Activated T-helper 17 cell treated with anti-CD3 and anti-CD28 coated beads, Interleukin-2, amount 50 U/mL, for 72 hours (primary cell): ENCODE measurements around the gene RNF223. TPM values are rescaled to one million over a fixed set of nuclear protein-coding genes. Genes with fewer than 3 reads are reported as not detected.
"Not testable (repeated sequence)": the region's sequence is repeated elsewhere in the genome, so short reads cannot be mapped to it uniquely, and the experiment has no call there.

ENCODE experiments used
- ATAC-seq: fragments of 150-1000 bp; cut with Tn5 transposase; replicated peaks from 2 replicates; pipeline ENCODE4 v1.10.0; 2021; ENCODE audit warnings: mild to moderate bottlenecking, moderate library complexity
- H3K27ac Mint-ChIP-seq: one replicate; pipeline ENCODE4 v1.8.0; 2022; ENCODE audit warnings: mixed read lengths
- H3K27me3 Mint-ChIP-seq: one replicate; pipeline ENCODE4 v1.8.0; 2022; ENCODE audit warnings: mixed read lengths
- H3K36me3 Mint-ChIP-seq: one replicate; pipeline ENCODE4 v1.8.0; 2022; ENCODE audit warnings: low read depth, mild to moderate bottlenecking, mixed read lengths
- H3K4me1 Mint-ChIP-seq: one replicate; pipeline ENCODE4 v1.8.0; 2022; ENCODE audit warnings: mixed read lengths
- H3K4me3 Mint-ChIP-seq: one replicate; pipeline ENCODE4 v1.8.0; 2022; ENCODE audit warnings: mild to moderate bottlenecking, mixed read lengths
- H3K9me3 Mint-ChIP-seq: one replicate; pipeline ENCODE4 v1.8.0; 2022; ENCODE audit warnings: mixed read lengths
- total RNA-seq, 2 donors: library from RNA; stranded (reverse); gene quantifications; one replicate each; pipeline ENCODE4 v1.2.3, GENCODE V29; 2022

RNF223 gene
- total RNA-seq, 2 donors from 2014 or later, result not detected

DNA sequence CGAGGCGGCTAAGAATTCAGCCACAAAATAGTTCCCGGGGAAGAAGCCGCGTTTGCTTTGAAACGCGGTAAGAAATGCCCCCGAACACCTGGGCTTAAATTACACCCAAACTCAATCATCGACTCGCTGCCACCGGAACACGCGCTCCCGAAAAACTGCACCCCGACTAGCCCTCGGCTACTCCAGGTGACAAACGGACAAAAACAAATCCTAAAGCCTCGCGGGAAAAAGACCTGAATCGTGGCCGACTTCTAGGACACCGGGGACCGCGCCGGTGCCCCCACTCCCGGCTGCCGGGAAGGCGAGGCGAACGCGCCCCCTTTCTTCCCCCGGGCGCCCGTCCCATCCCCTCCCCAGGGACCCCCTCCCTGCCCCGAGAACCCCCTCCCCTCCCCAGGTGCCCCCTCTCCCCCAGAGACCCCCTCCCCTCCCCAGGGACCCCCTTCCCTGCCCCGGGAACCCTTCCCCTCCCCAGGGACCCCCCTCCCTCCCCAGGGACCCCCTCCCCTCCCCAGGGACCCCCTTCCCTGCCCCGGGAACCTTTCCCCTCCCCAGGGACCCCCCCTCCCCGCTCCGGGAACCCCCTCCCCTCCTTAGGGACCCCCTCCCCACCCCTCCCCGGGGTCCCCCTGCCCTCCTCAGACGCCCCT, 41.2 kb upstream of the RNF223 start:
- Mint-ChIP-seq H3K4me3 (peak overlapping the region; percentile 76), H3K9me3 (no peaks in the 10 kb centered on the region), H3K27ac (peak overlapping the region; percentile 74), H3K36me3 (peaks cover 17% of the 10 kb centered on the region), H3K4me1 (no peaks in the 10 kb centered on the region), H3K27me3 (no peaks in the 10 kb centered on the region)
- no peak for ATAC-seq

DNA sequence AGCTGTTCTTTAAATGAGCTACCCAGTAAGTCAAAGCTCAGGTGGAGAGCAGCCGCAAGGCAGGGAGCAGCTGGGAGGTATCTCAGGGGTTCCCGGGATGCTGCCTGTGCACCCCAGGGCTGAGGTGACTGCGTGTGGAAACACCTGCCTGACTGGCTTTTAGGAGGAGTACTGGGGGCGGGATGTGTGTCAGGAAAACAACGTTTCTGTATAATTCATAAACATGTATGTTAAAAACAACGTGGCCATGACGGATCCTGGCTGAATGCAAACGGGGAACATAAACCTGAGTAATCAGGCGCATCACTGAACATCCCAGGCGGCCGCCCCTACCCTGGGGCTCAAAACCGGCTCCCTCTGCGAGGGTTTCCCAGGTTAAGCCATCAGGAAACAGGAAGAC, 40.3 kb upstream of the RNF223 start:
- peaks cover 17% of the 10 kb centered on the region for H3K36me3 Mint-ChIP-seq
- H3K4me1 Mint-ChIP-seq, result no peaks in the 10 kb centered on the region
- peak overlapping the region; percentile 76 for H3K4me3 Mint-ChIP-seq
- no peaks in the 10 kb centered on the region for H3K27me3 Mint-ChIP-seq
- ATAC-seq, result no peak
- no peak overlapping the region for H3K27ac Mint-ChIP-seq
- H3K9me3 Mint-ChIP-seq, result no peaks in the 10 kb centered on the region

DNA sequence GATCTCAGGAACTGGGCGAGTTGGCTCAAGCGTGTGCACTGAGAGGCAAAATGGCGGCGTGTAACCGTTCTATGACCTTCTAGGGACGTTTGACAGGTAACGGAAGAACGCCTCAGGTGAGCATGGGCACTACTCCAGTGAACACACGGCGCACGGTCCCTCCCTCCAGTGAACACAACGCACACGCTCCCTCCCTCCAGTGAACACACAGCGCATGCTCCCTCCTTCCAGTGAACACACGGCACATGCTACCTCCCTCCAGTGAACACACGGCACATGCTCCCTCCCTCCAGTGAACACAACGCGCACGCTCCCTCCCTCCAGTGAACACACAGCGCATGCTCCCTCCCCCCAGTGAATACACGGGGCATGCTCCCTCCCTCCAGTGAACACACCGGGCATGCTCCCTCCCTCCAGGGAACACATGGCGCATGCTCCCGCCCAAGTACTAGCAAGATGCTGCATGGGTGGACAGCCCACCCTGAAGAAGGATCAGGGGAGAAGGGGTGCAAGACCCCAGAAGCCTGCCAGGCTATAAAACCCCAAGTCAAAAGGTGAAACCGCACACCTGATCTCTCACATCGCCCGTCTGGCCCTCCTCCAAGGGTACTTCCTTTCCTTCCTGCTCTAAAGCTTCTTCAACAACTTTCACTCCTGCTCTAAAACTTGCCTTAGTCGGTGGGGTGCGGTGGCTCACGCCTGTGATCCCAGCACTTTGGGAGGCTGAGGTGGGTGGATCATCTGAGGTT, 38.3 kb upstream of the RNF223 start:
- H3K9me3 Mint-ChIP-seq, result no peaks in the 10 kb centered on the region
- H3K27ac Mint-ChIP-seq, result no peak overlapping the region
- no peak overlapping the region for H3K4me3 Mint-ChIP-seq
- no peak for ATAC-seq
- H3K36me3 Mint-ChIP-seq, result peaks cover 17% of the 10 kb centered on the region
- peaks cover 4% of the 10 kb centered on the region for H3K4me1 Mint-ChIP-seq
- H3K27me3 Mint-ChIP-seq, result no peaks in the 10 kb centered on the region

DNA sequence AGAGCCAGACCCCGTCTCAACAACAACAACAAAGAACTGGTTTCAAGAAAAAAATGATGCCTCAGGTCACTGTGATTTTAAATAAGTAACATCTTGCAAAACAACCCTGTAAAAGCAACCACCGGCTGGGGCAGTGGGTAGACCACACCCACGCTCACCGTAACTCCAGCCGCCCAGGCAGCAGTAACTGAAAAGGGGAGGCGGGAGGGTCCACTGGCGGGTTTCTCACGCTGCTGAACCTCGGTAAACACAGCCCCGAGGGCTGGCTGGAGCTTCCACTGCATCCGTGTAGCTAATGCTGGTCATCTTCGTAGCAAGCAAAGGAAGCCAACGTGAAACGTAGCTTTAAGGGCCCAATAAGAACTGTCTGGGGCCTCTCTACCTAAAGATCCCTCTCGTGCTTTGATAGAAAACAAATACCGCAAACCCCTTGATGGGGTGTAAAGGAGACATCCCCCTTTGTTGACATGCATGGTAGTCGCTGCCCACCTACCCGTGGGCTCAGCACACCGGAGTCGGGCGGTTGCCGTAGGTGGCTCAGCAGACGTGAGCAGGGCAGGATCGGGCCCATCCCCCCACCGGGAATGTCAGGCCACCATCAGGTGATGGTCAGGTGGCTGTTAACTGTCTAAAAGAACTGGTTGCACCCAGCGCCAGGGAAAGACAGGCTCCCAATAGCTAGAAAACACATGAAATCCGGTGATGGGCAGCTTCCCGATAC, 37.6 kb upstream of the RNF223 start:
- H3K27me3 Mint-ChIP-seq, result no peaks in the 10 kb centered on the region
- no peak overlapping the region for H3K4me3 Mint-ChIP-seq
- no peaks in the 10 kb centered on the region for H3K9me3 Mint-ChIP-seq
- ATAC-seq, result no peak
- H3K36me3 Mint-ChIP-seq, result peaks cover 17% of the 10 kb centered on the region
- peaks cover 4% of the 10 kb centered on the region for H3K4me1 Mint-ChIP-seq
- no peak overlapping the region for H3K27ac Mint-ChIP-seq

DNA sequence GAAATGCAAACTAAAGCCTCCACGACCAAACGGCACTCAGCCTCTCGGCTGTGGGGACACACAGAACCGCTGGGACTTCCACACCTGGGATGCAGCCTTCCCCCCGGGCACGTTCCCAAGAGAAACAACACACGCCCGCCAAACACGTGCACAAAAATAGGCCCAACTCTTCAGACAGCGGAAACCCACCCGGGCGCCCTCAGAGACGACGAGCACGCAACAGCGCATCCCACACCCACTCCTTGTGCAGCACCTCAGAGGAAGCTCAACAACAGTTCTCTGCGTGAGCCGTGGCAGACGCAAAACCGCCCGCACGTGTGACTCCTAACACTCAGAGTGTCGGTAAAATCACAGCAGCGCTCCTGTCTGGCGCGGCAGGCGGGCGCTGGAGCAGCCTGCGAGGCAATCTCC, 36.5 kb upstream of the RNF223 start:
- Mint-ChIP-seq H3K36me3 (peaks cover 17% of the 10 kb centered on the region), H3K27ac (no peak overlapping the region), H3K4me1 (peaks cover 4% of the 10 kb centered on the region), H3K27me3 (no peaks in the 10 kb centered on the region), H3K9me3 (no peaks in the 10 kb centered on the region), H3K4me3 (no peak overlapping the region)
- ATAC-seq, result no peak

DNA sequence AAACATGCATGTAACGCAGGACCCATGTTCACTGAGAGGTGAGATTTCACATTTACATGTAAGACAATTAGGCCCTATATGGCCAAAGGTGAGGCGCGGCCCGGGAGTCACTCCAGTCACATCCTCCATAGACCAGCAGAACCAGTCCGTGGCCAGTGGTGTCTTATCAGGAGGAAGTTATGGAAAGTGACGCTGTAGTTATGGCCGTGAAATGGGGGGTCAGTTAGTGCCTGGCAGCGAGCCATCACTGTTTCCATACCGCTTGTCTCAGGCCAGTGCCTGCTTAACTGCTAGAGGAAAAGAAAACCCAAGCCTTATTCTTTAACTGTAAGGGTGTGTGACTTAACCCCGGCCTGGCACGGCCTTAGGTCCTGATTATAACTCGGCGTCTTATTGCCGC, 35.6 kb upstream of the RNF223 start:
- H3K4me1 Mint-ChIP-seq, result peaks cover 4% of the 10 kb centered on the region
- H3K36me3 Mint-ChIP-seq, result peaks cover 17% of the 10 kb centered on the region
- no peak overlapping the region for H3K27ac Mint-ChIP-seq
- no peak for ATAC-seq
- H3K9me3 Mint-ChIP-seq, result no peaks in the 10 kb centered on the region
- no peak overlapping the region for H3K4me3 Mint-ChIP-seq
- no peaks in the 10 kb centered on the region for H3K27me3 Mint-ChIP-seq

DNA sequence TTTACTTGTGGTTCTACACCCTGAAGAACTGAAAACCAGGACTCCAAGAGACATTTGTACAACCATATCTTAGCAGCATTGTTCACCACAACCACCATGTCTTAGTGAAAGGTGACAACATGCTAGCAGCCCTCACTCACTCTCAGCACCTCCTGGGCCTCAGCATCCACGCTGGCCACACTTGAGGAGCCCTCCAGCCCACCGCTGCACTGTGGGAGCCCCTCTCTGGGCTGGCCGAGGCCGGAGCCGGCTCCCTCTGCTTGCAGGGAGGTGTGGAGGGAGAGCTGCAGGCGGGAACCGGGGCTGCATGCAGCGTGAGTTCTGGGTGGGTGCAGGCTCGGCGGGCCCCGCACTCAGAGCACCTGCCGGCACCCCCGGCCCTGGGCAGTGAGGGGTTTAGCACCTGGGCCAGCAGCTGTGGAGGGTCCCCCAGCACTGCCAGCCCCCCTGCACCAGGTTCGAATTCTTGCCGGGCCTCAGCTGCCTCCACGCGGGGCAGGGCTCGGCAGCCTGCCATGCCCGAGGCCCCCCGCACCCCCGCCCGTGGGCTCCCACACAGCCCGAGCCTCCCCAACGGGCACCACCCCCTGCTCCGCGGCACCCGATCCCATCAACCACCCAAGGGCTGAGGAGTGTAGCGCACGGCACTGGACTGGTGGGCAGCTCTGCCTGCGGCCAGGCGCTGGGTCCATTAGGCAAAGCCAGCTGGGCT, 32.6 kb upstream of the RNF223 start:
- no peak overlapping the region for H3K4me3 Mint-ChIP-seq
- no peak overlapping the region for H3K27ac Mint-ChIP-seq
- peaks cover 8% of the 10 kb centered on the region for H3K4me1 Mint-ChIP-seq
- H3K9me3 Mint-ChIP-seq, result no peaks in the 10 kb centered on the region
- peaks cover 4% of the 10 kb centered on the region for H3K36me3 Mint-ChIP-seq
- H3K27me3 Mint-ChIP-seq, result no peaks in the 10 kb centered on the region
- ATAC-seq, result no peak

DNA sequence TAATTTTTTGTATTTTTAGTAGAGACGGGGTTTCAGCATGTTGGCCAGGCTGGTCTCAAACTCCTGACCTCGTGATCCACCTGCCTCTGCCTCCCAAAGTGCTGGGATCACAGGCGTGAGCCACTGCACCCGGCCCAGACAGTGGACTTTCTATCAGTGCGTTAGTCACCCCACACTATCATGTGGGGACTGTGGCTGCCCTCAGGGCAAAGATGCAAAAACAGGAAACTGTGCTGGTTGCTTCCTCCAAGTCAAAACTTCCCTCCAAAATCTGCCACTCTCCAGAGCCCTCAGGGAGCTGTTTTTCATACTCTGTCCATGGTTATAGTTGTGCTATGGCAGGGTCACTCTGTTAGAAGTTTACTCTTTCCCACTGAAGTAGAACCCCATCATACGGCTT, 30.0 kb upstream of the RNF223 start:
- peaks cover 11% of the 10 kb centered on the region for H3K9me3 Mint-ChIP-seq
- ATAC-seq, result peak; percentile 95
- H3K4me1 Mint-ChIP-seq, result peaks cover 21% of the 10 kb centered on the region
- peak overlapping the region; percentile 83 for H3K27ac Mint-ChIP-seq
- H3K4me3 Mint-ChIP-seq, result peak overlapping the region; percentile 43
- not testable (repeated sequence) for H3K27me3 Mint-ChIP-seq
- H3K36me3 Mint-ChIP-seq, result peaks cover 17% of the 10 kb centered on the region

DNA sequence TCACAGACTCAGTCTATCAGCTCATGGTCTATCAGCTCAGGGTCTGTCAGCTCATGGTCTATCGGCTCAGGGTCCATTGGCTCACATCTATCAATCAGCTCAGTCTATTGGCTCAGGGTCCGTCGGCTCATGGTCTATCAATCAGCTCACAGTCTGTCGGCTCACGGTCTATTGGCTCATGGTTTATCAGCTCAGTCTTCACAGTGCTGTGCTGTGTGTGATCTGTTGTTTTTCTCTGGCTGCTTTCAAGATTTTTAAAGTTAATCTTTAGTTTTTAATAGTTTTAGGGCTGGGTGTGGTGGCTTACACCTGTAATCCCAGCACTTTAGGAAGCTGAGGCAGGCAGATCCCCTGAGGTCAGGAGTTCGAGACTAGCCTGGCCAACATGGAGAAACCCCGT, 27.4 kb upstream of the RNF223 start:
- Mint-ChIP-seq H3K27me3 (no peaks in the 10 kb centered on the region), H3K36me3 (peaks cover 24% of the 10 kb centered on the region), H3K4me3 (no peak overlapping the region), H3K27ac (no peak overlapping the region), H3K4me1 (peaks cover 24% of the 10 kb centered on the region), H3K9me3 (peaks cover 15% of the 10 kb centered on the region)
- ATAC-seq, result no peak

DNA sequence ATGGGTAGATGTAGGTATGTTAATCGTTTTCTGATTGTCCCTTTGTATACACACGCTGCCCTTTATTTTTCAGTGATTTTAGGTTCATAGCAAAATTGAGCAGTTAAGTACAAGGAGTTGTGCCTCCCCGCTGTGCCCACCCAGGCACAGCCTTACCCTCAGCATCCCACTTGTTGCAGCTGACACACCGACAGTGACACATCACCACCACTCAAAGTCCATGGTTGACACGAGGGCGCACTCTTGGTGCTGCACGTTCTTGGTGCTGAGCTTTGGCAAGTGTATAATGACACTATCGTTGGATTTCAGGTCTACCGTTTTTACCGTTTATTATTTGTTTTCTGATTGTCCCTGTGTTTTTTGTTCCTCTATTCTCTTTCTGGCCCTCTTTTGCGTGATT, 26.2 kb upstream of the RNF223 start:
- no peak for ATAC-seq
- Mint-ChIP-seq H3K4me1 (peaks cover 24% of the 10 kb centered on the region), H3K36me3 (peaks cover 24% of the 10 kb centered on the region), H3K27me3 (no peaks in the 10 kb centered on the region), H3K27ac (peak overlapping the region; percentile 85), H3K9me3 (peaks cover 15% of the 10 kb centered on the region), H3K4me3 (peak overlapping the region; percentile 31)

DNA sequence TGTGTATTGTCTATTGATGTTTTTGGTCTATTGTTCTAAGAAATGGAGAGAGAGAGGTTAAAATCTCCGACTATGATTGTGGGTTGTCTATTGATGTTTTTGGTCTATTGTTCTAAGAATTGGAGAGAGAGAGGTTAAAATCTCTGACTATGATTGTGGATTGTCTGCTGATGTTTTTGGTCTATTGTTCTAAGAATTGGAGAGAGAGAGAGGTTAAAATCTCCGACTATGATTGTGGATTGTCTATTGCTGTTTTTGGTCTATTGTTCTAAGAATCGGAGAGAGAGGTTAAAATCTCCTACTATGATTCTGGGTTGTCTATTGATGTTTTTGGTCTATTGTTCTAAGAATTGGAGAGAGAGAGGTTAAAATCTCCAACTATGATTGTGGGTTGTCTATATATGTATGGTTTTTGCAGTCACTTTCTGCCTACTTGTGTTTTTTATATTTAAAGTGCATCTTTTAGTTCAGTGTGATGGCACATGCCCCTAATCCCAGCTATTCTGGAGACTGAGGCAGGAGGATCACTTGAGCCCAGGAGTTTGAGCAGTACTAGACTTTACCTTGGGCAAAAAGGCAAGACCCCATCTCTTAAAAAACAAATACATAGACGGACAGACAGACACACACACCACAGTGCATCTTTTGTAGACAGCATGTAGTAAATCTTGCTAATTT, 25.5 kb upstream of the RNF223 start:
- peaks cover 24% of the 10 kb centered on the region for H3K4me1 Mint-ChIP-seq
- H3K36me3 Mint-ChIP-seq, result peaks cover 24% of the 10 kb centered on the region
- peak overlapping the region; percentile 85 for H3K27ac Mint-ChIP-seq
- H3K4me3 Mint-ChIP-seq, result peak overlapping the region; percentile 31
- peak; percentile 35 for ATAC-seq
- peaks cover 15% of the 10 kb centered on the region for H3K9me3 Mint-ChIP-seq
- H3K27me3 Mint-ChIP-seq, result no peaks in the 10 kb centered on the region

DNA sequence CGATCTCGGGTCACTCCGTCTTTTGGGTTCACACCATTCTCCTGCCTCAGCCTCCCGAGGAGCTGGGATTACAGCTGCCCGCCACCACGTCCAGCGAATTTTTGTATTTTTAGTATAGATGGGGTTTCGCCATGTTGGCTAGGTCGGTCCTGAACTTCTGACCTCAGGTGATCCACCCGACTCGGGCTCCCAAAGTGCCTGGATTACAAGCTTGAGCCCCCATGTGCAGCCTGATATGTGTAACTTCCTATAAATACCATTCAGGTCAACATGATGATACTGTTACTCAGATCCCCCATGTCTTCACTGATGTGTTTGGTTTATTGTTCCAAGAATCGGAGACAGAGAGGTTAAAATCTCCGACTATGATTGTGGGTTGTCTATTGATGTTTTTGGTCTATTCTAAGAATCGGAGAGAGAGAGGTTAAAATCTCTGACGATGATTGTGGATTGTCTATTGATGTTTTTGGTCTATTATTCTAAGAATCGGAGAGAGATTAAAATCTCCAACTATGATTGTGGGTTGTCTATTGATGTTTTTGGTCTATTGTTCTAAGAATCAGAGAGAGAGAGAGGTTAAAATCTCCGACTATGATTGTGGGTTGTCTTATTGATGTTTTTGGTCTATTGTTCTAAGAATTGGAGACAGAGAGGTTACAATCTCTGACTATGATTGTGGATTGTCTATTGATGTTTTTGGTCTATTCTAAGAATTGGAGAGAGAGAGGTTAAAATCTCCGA, 24.7 kb upstream of the RNF223 start:
- Mint-ChIP-seq H3K36me3 (peaks cover 24% of the 10 kb centered on the region), H3K27me3 (no peaks in the 10 kb centered on the region), H3K4me3 (peak overlapping the region; percentile 31), H3K9me3 (peaks cover 15% of the 10 kb centered on the region), H3K4me1 (peaks cover 24% of the 10 kb centered on the region), H3K27ac (peak overlapping the region; percentile 85)
- peak; percentile 82 for ATAC-seq

DNA sequence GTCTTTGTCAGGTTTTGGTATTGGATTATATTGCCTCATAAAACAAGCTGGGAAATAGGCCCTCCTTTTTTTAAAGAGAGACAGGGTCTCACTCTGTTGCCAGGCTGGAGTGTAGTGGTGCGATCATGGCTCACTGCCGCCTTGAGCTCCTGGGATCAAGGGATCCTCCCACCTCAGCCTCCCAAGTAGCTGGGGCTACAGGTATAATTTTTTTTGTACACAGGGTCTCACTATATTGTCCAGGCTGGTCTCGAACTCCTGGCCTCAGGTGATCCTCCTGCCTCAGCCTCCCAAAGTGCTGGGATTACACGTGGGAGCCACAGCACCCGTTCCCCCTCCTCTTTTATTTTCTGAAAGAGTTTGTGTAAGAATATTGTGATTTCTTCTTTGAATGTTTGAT, 22.0 kb upstream of the RNF223 start:
- H3K27me3 Mint-ChIP-seq, H3K27ac Mint-ChIP-seq, ATAC-seq, H3K4me3 Mint-ChIP-seq: not testable (repeated sequence)
- peaks cover 15% of the 10 kb centered on the region for H3K9me3 Mint-ChIP-seq
- H3K36me3 Mint-ChIP-seq, result peaks cover 21% of the 10 kb centered on the region
- H3K4me1 Mint-ChIP-seq, result peaks cover 20% of the 10 kb centered on the region
